Mesendoderm (in vitro differentiated cells): ENCODE results near the gene MUC5B.
"Not testable (repeated sequence)": the region's sequence is repeated elsewhere in the genome, so short reads cannot be mapped to it uniquely, and the experiment has no call there.

Experiments used
- DNase-seq: peaks from one replicate; pipeline ENCODE4 v3.0.0; 2013
- H2AK5ac ChIP-seq: 2 replicates; pipeline ENCODE4 v1.6.1; 2013; ENCODE audit warnings: low read length, inconsistent platforms
- H2BK120ac ChIP-seq: 2 replicates; pipeline ENCODE4 v1.6.1; 2013; ENCODE audit warnings: low read depth, mild to moderate bottlenecking, low read length, moderate library complexity, mixed read lengths
- H2BK15ac ChIP-seq: replicated peaks from 2 replicates; pipeline ENCODE4 v1.6.1; 2013; ENCODE audit warnings: low read depth, mild to moderate bottlenecking, moderate library complexity
- H2BK5ac ChIP-seq: 2 replicates; pipeline ENCODE4 v1.6.1; 2013; ENCODE audit warnings: low read length, inconsistent platforms
- H3K18ac ChIP-seq: 2 replicates; pipeline ENCODE4 v1.6.1; 2013; ENCODE audit warnings: mild to moderate bottlenecking, low read length, mixed read lengths
- H3K23ac ChIP-seq: one replicate; pipeline ENCODE4 v1.6.1; 2013; ENCODE audit warnings: low read length
- H3K27ac ChIP-seq: 2 replicates; pipeline ENCODE4 v1.5.1; 2013; ENCODE audit warnings: low read depth, mild to moderate bottlenecking, inconsistent platforms, low read length, moderate library complexity
- H3K27me3 ChIP-seq: 2 replicates; pipeline ENCODE4 v1.6.1; 2013; ENCODE audit warnings: low read length, control low read depth, mild to moderate bottlenecking, inconsistent platforms; ENCODE audit not compliant: insufficient read depth, poor library complexity
- H3K36me3 ChIP-seq: 2 replicates; pipeline ENCODE4 v1.6.1; 2013; ENCODE audit warnings: low read length, inconsistent platforms; ENCODE audit not compliant: control insufficient read depth, insufficient read depth
- H3K4ac ChIP-seq: one replicate; pipeline ENCODE4 v1.6.1; 2013; ENCODE audit warnings: low read depth, mild to moderate bottlenecking, low read length, moderate library complexity
- H3K4me1 ChIP-seq: 2 replicates; pipeline ENCODE4 v1.6.1; 2013; ENCODE audit warnings: low read depth, low read length, inconsistent platforms; ENCODE audit not compliant: control insufficient read depth
- H3K4me2 ChIP-seq: 2 replicates; pipeline ENCODE4 v1.6.1; 2013; ENCODE audit warnings: low read length
- H3K4me3 ChIP-seq: 2 replicates; pipeline ENCODE4 v1.5.1; 2013; ENCODE audit warnings: mild to moderate bottlenecking, low read length
- H3K56ac ChIP-seq: one replicate; pipeline ENCODE4 v1.6.1; 2013; ENCODE audit warnings: low read length
- H3K79me1 ChIP-seq: 2 replicates; pipeline ENCODE4 v1.6.1; 2013; ENCODE audit warnings: low read length, inconsistent platforms
- H3K79me2 ChIP-seq: 2 replicates; pipeline ENCODE4 v1.6.1; 2013; ENCODE audit warnings: mild to moderate bottlenecking, low read length; ENCODE audit not compliant: control insufficient read depth, insufficient read depth
- H3K9ac ChIP-seq: 2 replicates; pipeline ENCODE4 v1.6.1; 2013; ENCODE audit warnings: low read length, inconsistent platforms
- H4K5ac ChIP-seq: one replicate; pipeline ENCODE4 v1.6.1; 2013; ENCODE audit warnings: low read length
- H4K8ac ChIP-seq: one replicate; pipeline ENCODE4 v1.6.1; 2013; ENCODE audit warnings: low read depth, mild to moderate bottlenecking, control low read depth, low read length, moderate library complexity
- WGBS: extraction: QIAGEN DNeasy Blood & Tissue Kit; methylation state at CpG from one replicate; pipeline ENCODE4 v1.1.7; 2013; ENCODE audit warnings: low lambda C conversion rate, missing lambda C conversion rate; ENCODE audit not compliant: insufficient coverage; ENCODE audit errors: extremely low coverage; 5-methylcytosine and 5-hydroxymethylcytosine counted together

Gene MUC5B

DNA sequence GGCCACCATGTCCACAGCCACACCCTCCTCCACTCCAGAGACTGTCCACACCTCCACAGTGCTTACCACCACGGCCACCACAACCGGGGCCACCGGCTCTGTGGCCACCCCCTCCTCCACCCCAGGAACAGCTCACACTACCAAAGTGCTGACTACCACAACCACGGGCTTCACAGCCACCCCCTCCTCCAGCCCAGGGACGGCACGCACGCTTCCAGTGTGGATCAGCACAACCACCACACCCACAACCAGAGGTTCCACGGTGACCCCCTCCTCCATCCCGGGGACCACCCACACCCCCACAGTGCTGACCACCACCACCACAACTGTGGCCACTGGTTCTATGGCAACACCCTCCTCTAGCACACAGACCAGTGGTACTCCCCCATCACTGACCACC is 21.7 kb downstream of the MUC5B start:
- not testable (repeated sequence) for H4K8ac ChIP-seq, H4K5ac ChIP-seq, H3K27me3 ChIP-seq, H2BK15ac ChIP-seq, H3K36me3 ChIP-seq, H3K56ac ChIP-seq, H3K4me2 ChIP-seq, H2BK5ac ChIP-seq, H3K4me3 ChIP-seq, H3K23ac ChIP-seq, H3K18ac ChIP-seq, H3K4me1 ChIP-seq, H2BK120ac ChIP-seq, H2AK5ac ChIP-seq, H3K9ac ChIP-seq, H3K79me2 ChIP-seq, H3K27ac ChIP-seq, DNase-seq, H3K79me1 ChIP-seq, H3K4ac ChIP-seq
- WGBS, result no CpG with 5 or more reads among the region's 9 CpGs

DNA sequence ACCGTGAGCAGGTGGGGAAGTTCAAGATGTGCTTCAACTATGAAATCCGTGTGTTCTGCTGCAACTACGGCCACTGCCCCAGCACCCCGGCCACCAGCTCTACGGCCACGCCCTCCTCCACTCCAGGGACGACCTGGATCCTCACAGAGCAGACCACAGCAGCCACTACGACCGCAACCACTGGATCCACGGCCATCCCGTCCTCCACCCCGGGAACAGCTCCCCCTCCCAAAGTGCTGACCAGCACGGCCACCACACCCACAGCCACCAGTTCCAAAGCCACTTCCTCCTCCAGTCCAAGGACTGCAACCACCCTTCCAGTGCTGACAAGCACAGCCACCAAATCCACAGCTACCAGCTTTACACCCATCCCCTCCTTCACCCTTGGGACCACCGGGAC is 22.9 kb downstream of the MUC5B start:
- H3K79me1 ChIP-seq, H3K4me3 ChIP-seq, H3K56ac ChIP-seq, H3K23ac ChIP-seq, H3K36me3 ChIP-seq, H2BK15ac ChIP-seq, H3K79me2 ChIP-seq, H3K27me3 ChIP-seq, H3K9ac ChIP-seq, H3K4ac ChIP-seq, H3K4me2 ChIP-seq, H4K5ac ChIP-seq, H2BK5ac ChIP-seq, DNase-seq, H3K18ac ChIP-seq, H3K27ac ChIP-seq, H4K8ac ChIP-seq, H2AK5ac ChIP-seq, H2BK120ac ChIP-seq, H3K4me1 ChIP-seq: not testable (repeated sequence)
- no CpG with 5 or more reads among the region's 14 CpGs for WGBS

DNA sequence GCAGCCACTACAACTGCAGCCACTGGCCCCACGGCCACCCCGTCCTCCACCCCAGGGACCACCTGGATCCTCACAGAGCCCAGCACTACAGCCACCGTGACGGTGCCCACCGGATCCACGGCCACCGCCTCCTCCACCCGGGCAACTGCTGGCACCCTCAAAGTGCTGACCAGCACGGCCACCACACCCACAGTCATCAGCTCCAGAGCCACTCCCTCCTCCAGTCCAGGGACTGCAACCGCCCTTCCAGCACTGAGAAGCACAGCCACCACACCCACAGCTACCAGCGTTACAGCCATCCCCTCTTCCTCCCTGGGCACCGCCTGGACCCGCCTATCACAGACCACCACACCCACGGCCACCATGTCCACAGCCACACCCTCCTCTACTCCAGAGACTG is 23.4 kb downstream of the MUC5B start:
- not testable (repeated sequence) for DNase-seq, H3K23ac ChIP-seq, H3K4me1 ChIP-seq, H3K79me1 ChIP-seq, H2BK15ac ChIP-seq, H3K27ac ChIP-seq, H4K8ac ChIP-seq, H3K9ac ChIP-seq, H2BK5ac ChIP-seq, H2AK5ac ChIP-seq, H3K79me2 ChIP-seq, H3K36me3 ChIP-seq, H3K4me3 ChIP-seq, H3K27me3 ChIP-seq, H3K4me2 ChIP-seq, H2BK120ac ChIP-seq, H3K4ac ChIP-seq, H4K5ac ChIP-seq, H3K18ac ChIP-seq, H3K56ac ChIP-seq
- WGBS, result no CpG with 5 or more reads among the region's 14 CpGs

DNA sequence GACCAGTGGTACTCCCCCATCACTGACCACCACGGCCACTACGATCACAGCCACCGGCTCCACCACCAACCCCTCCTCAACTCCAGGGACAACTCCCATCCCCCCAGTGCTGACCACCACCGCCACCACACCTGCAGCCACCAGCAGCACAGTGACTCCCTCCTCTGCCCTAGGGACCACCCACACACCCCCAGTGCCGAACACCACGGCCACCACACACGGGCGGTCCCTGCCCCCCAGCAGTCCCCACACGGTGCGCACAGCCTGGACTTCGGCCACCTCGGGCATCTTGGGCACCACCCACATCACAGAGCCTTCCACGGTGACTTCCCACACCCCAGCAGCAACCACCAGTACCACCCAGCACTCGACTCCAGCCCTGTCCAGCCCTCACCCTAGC is 24.2 kb downstream of the MUC5B start:
- H2BK15ac ChIP-seq, H3K4me1 ChIP-seq, H2AK5ac ChIP-seq, H4K8ac ChIP-seq, H3K36me3 ChIP-seq, H2BK5ac ChIP-seq, H3K18ac ChIP-seq, H3K23ac ChIP-seq, H3K27ac ChIP-seq, H3K9ac ChIP-seq, H3K79me2 ChIP-seq, H3K56ac ChIP-seq, H3K4me2 ChIP-seq, DNase-seq, H3K4me3 ChIP-seq, H2BK120ac ChIP-seq, H4K5ac ChIP-seq, H3K4ac ChIP-seq, H3K27me3 ChIP-seq, H3K79me1 ChIP-seq: not testable (repeated sequence)
- no CpG with 5 or more reads among the region's 14 CpGs for WGBS

DNA sequence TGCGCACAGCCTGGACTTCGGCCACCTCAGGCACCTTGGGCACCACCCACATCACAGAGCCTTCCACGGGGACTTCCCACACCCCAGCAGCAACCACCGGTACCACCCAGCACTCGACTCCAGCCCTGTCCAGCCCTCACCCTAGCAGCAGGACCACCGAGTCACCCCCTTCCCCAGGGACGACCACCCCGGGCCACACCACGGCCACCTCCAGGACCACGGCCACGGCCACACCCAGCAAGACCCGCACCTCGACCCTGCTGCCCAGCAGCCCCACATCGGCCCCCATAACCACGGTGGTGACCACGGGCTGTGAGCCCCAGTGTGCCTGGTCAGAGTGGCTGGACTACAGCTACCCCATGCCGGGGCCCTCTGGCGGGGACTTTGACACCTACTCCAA is 26.1 kb downstream of the MUC5B start:
- not testable (repeated sequence) for H3K27ac ChIP-seq, H3K79me1 ChIP-seq, H3K4me2 ChIP-seq, H3K23ac ChIP-seq, H3K36me3 ChIP-seq, H3K9ac ChIP-seq, H2AK5ac ChIP-seq, H3K4me1 ChIP-seq, H3K4me3 ChIP-seq, H3K56ac ChIP-seq, H3K27me3 ChIP-seq, H2BK15ac ChIP-seq, H2BK5ac ChIP-seq, DNase-seq, H3K4ac ChIP-seq, H3K18ac ChIP-seq, H3K79me2 ChIP-seq, H4K8ac ChIP-seq, H4K5ac ChIP-seq, H2BK120ac ChIP-seq
- no CpG with 5 or more reads among the region's 18 CpGs for WGBS

DNA sequence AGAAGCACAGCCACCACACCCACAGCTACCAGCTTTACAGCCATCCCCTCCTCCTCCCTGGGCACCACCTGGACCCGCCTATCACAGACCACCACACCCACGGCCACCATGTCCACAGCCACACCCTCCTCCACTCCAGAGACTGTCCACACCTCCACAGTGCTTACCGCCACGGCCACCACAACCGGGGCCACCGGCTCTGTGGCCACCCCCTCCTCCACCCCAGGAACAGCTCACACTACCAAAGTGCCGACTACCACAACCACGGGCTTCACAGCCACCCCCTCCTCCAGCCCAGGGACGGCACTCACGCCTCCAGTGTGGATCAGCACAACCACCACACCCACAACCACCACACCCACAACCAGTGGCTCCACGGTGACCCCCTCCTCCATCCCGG is 27.5 kb downstream of the MUC5B start:
- H3K18ac ChIP-seq, H2AK5ac ChIP-seq, H2BK5ac ChIP-seq, H3K79me1 ChIP-seq, H2BK120ac ChIP-seq, H3K4ac ChIP-seq, H3K4me2 ChIP-seq, H3K36me3 ChIP-seq, H3K23ac ChIP-seq, H2BK15ac ChIP-seq, H3K79me2 ChIP-seq, H3K27me3 ChIP-seq, H4K5ac ChIP-seq, DNase-seq, H3K4me1 ChIP-seq, H3K27ac ChIP-seq, H3K4me3 ChIP-seq, H4K8ac ChIP-seq, H3K56ac ChIP-seq, H3K9ac ChIP-seq: not testable (repeated sequence)
- no CpG with 5 or more reads among the region's 12 CpGs for WGBS
